ENCODE measurements around the gene RAB6B. TPM values are rescaled to one million over a fixed set of nuclear protein-coding genes. Genes with fewer than 3 reads are reported as not detected.

The RAB6B gene
- total RNA-seq, 2 experiments from 2014 or later, result not detected

DNA sequence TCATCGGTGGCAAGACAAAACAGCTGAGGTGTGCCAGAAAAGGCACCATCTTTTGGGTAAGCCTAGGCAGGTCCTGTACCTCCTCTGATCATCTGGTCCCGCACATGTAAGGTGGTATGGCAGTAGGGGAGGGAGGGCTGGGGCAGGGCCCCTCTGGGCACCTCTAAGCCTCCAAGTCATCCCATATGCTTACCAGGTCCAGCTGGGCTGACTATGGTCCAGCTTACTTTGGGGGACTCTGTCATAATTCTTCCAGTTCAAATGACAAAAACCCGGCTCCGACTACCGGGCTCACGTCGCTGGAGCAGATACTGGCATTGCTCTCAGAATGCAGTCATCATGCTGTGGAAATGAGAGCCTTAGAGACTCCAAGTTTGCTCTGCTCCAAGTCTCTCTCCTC, 1.9 kb upstream of the RAB6B start:
- H3K9me3 Mint-ChIP-seq, result no peaks in the 10 kb centered on the region
- DNase-seq, result no peak
- H3K36me3 Mint-ChIP-seq (ENCODE audit: low read depth), result no peaks in the 10 kb centered on the region
- peaks cover 3% of the 10 kb centered on the region for H3K4me1 Mint-ChIP-seq
- no peak overlapping the region for H3K4me3 Mint-ChIP-seq
- peaks cover 64% of the 10 kb centered on the region for H3K27me3 Mint-ChIP-seq
- ChIA-PET POLR2A (no interaction called here), CTCF (no interaction called here)
- no peak overlapping the region for H3K27ac Mint-ChIP-seq

DNA sequence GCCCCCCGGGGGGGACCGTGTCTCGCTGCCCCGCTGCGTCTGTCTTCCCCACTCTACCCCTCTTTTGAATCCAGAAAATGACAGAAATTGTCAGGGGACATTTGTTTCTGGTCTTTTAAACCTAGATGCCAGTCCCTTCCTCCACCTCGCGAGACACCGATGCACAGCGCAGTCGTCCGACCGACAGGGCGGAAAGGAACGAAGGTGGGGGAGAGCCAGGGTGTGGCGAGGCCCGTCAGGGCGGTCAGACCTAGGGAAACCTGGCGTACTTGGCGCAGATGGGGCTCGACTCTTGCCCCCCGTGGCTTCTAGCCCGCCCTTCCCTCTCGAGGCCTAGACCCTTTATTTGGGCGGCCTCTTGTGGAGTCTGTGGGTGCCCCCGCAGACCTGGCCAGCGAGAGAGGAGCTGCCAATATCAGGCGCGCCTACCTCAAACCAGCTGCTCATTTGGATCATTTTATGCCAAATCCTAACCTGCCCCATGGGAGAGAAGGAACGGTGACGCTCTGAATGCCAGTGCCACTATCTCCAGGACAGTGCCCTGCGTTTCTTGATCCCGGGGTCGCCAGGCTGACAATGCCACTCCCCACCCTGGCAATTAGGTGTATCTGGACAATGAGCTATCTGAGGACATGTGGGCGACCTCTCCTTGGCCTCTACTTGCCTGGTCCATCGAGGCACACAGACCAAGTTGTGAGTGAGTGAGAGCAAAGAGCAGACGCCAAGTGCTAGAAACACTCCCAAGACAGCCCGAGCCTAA, 500 bp upstream of the RAB6B start:
- Mint-ChIP-seq H3K9me3 (no peaks in the 10 kb centered on the region), H3K27ac (no peak overlapping the region), H3K4me1 (peaks cover 3% of the 10 kb centered on the region), H3K36me3 (ENCODE audit: low read depth) (no peaks in the 10 kb centered on the region), H3K27me3 (peaks cover 55% of the 10 kb centered on the region), H3K4me3 (peak overlapping the region; percentile 45)
- ChIA-PET POLR2A (no interaction called here), CTCF (interaction anchor here (1.4 kb wide), 1 partner anchor 14 kb away, joined by 4 read pairs; no protein-coding TSS in a partner anchor)
- no peak for DNase-seq

DNA sequence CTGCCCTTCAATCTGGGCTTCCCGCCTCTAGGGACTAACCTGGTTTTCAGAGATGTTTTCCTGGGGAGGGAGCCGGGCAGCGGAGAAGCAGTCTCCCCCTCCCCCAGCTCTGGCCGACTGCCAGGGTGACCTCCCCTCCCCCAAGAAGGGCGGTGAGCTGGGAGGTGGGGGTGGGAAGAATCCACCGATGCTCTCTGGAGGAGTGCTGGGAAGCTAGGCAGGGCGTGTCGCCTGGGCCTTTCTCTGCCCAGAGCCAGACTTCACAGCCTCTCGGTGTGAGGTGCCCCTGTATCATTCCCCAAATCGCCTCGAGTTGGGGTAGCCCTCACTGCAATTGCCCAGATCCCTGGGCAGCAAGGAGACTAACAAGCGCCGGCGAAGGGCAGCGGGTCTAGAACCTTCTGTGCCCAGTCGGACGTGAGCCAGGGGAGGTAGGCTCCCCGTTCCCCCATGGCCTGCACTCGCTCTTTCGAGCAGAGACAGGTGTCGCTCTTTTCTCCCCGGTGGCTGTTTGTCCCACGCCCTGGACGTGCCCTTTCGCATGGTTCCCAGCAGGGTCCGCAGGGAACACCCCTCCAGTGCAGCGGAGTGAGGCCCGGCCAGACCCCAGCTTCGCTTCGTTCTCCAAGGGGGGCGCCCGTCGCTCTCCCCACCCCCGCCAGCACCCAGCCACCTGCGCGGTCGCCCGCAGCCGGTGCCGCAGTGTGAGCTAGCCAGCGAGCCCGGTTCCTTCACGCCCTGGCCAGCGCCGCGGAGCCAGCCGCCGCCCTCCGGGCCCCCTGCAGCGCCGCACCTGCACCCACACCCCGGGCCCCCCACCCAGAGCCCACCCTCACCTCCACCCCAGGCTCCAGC, 1.1 kb downstream of the RAB6B start:
- Mint-ChIP-seq H3K4me3 (no peak overlapping the region), H3K9me3 (no peaks in the 10 kb centered on the region), H3K27ac (no peak overlapping the region), H3K27me3 (peaks cover 51% of the 10 kb centered on the region), H3K4me1 (peaks cover 3% of the 10 kb centered on the region), H3K36me3 (ENCODE audit: low read depth) (no peaks in the 10 kb centered on the region)
- CTCF ChIA-PET, result no interaction called here
- POLR2A ChIA-PET, result no interaction called here
- no peak for DNase-seq

DNA sequence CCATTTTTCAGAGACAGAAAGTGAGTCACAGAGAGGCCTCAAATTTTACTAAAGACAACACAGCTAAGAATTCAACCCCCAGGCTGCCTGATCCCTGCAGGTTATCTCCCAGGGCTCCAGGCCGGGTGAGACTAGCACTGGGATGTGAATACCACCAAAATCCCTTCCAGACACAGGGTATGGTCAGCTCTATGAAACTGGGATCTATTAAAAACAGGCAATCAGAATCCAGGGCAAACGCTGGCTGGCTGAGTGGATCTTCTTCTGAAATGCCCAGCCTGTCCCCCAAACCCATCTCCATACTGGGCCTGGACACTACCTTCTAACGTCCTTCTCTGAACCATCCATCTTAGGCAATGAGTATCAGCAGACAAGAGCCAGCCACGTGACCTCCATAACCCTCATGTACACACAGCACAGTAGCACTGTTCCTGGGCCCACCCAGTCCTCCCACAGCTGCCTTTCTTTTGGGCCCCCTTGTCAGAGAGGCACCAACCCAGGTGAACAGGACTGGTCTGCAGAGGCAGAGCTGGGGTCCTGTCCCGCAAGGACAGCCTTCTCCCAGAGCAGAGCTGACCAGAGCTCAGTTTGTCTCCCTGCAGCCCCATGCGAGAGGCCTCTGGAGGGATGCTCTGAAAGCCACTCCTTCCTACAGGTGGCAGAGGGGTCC, 1.9 kb downstream of the RAB6B start:
- Mint-ChIP-seq H3K27me3 (peaks cover 47% of the 10 kb centered on the region), H3K27ac (no peak overlapping the region), H3K36me3 (ENCODE audit: low read depth) (no peaks in the 10 kb centered on the region), H3K9me3 (no peaks in the 10 kb centered on the region), H3K4me1 (peaks cover 3% of the 10 kb centered on the region), H3K4me3 (no peak overlapping the region)
- ChIA-PET CTCF (no interaction called here), POLR2A (no interaction called here)
- DNase-seq, result no peak

DNA sequence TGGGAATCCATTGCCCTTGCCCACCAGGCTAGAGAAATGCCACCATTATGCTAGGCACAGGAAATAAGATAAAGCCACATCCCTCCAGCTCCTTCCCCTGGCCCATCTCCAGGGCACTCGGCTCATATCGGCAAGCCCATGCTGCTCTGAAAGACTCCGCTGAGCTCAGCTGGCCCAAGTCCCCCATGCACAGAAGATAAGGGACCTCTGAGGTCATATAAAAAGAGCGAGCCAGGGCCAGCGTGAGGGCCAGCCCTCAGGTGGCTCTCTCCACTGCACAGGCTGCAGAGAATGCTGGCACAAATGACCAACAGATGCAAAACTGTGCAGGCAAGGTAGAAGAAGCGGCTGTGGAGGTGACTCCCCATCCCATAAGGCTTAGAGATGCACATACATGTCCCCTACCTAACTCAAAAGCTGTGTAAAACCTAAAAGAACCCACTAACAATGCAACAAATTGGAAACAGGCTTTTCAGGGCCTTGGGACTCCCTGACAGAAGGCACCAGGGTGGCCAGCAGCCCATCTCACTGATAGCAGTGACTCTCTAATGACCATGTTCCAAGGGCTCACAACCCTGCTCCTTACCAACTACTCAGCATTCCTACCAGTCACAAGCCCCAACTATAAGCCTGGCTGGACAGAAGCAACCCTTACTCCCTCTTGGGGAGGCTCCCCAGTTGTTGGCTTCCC, 3.0 kb downstream of the RAB6B start:
- H3K36me3 Mint-ChIP-seq (ENCODE audit: low read depth), result no peaks in the 10 kb centered on the region
- no peak for DNase-seq
- H3K4me3 Mint-ChIP-seq, result no peak overlapping the region
- no peaks in the 10 kb centered on the region for H3K9me3 Mint-ChIP-seq
- ChIA-PET CTCF (interaction anchor here (1.1 kb wide), 1 partner anchor 10 kb away, joined by 3 read pairs; no protein-coding TSS in a partner anchor), POLR2A (no interaction called here)
- peaks cover 3% of the 10 kb centered on the region for H3K4me1 Mint-ChIP-seq
- no peak overlapping the region for H3K27ac Mint-ChIP-seq
- peaks cover 42% of the 10 kb centered on the region for H3K27me3 Mint-ChIP-seq

DNA sequence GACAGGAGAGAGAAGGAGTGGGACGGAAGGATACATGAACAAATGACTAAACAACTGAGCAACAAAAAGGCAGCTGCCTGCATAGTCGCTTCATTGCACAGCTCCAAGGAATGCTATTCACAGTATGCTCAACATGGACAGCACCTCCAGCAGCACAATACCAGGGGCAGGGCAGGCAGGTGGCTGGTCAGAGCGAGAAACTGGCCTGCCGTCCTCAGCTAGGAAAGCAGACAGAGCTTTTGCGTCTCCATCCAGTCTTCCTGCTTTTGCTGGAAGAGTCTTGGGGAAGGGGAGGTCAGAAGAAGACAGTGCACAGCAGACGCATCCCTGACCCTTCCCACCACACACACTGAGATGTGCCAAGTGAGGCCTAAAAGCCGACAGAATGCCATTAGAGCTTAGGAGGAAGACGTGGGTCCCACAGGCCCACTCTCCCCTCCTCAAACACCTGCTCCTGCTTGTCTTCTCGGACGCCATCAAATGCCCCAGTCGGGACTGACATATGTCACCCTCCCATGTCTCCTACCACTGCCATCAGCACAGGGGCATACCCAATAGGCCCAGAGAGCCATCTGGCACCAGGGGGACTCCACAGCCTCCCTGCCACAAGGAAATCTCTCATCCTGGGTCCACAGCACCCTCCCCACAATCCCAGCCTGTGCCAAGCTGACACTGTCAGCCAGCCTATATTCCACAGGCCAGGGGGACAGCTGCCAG, 3.9 kb downstream of the RAB6B start:
- Mint-ChIP-seq H3K4me3 (no peak overlapping the region), H3K4me1 (peaks cover 3% of the 10 kb centered on the region), H3K27me3 (peaks cover 34% of the 10 kb centered on the region), H3K9me3 (no peaks in the 10 kb centered on the region), H3K36me3 (ENCODE audit: low read depth) (no peaks in the 10 kb centered on the region), H3K27ac (no peak overlapping the region)
- DNase-seq, result no peak
- CTCF ChIA-PET, result interaction anchor here (1.1 kb wide), 1 partner anchor 9 kb away, joined by 3 read pairs; no protein-coding TSS in a partner anchor
- POLR2A ChIA-PET, result no interaction called here

DNA sequence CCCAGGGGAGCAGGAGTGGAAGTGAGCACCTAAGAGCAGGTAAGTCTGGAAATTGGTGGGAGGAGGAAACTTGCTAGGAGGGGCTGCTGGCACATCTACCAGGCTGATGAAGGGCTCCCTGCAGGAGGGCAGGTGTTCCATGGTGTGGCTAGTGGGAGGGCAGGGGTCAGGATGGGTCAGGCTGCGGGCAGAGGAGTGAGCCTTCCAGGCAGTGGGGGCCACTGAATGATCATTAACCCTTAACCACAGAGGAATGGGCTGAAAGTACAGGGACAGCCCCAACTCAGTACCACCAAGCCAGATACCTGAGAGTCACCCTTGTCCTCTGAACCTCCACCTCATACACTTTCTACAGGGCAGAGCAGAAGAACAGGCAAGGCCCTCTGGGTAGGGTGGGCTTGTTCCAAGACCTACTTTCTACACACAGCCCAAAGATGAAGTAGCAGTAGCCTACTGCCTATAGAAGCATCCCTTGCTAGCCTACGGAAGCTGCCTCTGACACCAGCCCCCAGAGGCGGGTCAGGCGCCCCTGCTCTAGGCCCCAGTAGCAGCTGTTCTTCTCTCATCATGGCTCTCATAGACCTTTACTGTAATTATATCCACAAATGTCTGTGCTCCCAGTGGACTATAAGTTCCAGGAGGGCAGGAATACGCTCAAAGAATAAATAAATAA, 4.6 kb downstream of the RAB6B start:
- H3K36me3 Mint-ChIP-seq (ENCODE audit: low read depth), result no peaks in the 10 kb centered on the region
- H3K27ac Mint-ChIP-seq, result no peak overlapping the region
- DNase-seq, result no peak
- ChIA-PET CTCF (no interaction called here), POLR2A (no interaction called here)
- no peaks in the 10 kb centered on the region for H3K9me3 Mint-ChIP-seq
- H3K4me3 Mint-ChIP-seq, result no peak overlapping the region
- peaks cover 27% of the 10 kb centered on the region for H3K27me3 Mint-ChIP-seq
- peaks cover 3% of the 10 kb centered on the region for H3K4me1 Mint-ChIP-seq

DNA sequence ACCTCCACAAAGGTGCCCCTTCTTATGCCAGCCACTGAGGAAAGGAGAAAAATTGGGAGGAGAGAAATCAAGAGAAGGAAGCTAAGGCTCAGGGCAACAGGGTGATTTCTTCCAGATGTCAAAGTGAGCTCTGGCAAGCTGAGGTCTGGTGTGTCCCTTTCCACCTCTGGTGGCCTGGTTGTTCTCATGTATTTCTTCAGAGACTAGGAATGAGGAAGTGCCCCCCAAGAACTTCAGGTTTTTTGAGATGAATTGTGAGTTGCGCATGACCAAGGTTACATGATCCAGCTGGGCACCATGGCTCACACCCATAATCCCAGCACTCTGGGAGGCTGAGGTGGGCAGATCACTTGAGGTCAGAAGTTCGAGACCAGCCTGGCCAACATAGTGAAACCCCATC, 5.6 kb downstream of the RAB6B start:
- H3K4me3 Mint-ChIP-seq, result no peak overlapping the region
- POLR2A ChIA-PET, result no interaction called here

DNA sequence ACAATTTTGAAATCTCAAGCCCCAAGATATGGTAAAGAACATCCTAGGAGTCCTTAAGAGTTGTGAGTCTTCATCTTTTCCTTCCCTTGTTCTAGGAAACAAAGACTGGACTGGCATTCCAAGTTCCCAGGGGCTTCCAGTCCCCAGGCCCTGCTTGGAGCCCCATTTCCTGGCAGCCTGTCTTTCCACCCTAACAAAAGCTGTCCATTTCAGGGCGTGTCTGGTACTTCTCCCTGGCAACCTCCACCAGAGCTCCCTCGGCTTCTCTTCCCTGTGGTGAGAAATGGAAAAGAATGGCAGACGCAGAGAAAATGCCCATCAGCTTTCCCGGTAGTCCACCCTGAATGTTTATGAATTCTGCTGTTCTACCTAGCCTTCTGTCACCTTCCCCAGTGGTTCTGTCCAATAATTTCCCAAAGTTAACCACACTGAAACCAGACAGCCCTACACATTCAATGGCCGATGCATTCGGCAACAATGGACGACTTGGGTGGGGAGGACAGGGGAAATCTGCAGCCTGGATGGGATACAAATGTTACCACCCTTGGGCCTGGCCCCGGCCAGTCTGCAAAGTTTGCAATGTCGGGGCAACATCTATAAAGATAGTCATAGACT, 6.8 kb downstream of the RAB6B start:
- POLR2A ChIA-PET, result no interaction called here
- Mint-ChIP-seq H3K36me3 (ENCODE audit: low read depth) (no peaks in the 10 kb centered on the region), H3K9me3 (no peaks in the 10 kb centered on the region), H3K27ac (no peak overlapping the region), H3K4me3 (no peak overlapping the region), H3K27me3 (peaks cover 16% of the 10 kb centered on the region), H3K4me1 (no peaks in the 10 kb centered on the region)
- DNase-seq, result no peak
- CTCF ChIA-PET, result interaction anchor here (0.6 kb wide), 1 partner anchor 9 kb away, joined by 3 read pairs; no protein-coding TSS in a partner anchor

More for the DNA sequence above, 5.6 kb downstream of the RAB6B start:
- CTCF ChIA-PET, result interaction anchor here (0.6 kb wide), 1 partner anchor 17 kb away, joined by 3 read pairs; no protein-coding TSS in a partner anchor
- Mint-ChIP-seq H3K27me3 (peaks cover 19% of the 10 kb centered on the region), H3K36me3 (ENCODE audit: low read depth) (no peaks in the 10 kb centered on the region), H3K9me3 (no peaks in the 10 kb centered on the region), H3K4me1 (no peaks in the 10 kb centered on the region), H3K27ac (no peak overlapping the region)
- no peak for DNase-seq

DNA sequence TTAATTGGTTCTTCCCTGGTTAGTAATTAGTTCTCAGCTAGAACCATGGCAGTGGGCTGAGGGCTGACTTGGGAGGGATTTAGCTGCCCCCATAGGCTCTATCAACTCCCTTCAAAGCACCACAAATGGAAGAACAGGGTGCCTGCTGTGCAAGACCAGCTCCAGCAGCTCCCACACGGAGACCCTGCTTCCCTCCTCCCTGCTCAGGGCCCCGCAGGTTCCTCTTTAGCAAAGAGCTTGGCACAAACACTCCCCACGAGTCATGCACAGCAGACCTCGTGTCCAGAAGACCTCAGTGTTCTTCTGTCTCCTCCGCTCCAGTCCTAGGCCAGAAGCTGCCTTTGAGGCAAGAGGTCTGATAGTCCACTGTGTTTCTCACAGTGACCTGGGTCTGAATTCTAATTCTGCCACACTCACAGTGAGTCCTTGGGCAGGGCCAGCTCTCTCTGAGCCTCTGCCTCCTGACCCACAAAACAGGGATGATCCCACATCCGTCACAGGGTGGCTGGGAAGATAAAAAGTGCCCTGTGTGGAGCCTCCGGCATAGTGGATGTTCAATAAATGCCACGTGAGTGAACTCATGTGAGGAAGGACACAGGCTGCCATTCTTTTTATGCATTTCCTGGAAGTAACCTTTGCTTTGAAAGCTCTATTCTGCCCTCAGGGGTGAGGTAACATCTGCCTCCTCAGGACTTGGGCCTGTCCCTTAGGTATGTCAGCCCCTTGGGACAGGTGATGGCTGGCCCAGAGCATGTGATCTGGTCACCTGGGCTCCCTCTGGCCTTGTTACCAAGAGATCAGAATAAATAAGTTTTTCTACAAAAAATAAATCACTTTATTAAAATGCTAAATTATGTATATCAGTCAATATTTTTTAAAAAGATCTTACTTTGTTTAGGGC, 7.6 kb downstream of the RAB6B start:
- peaks cover 13% of the 10 kb centered on the region for H3K27me3 Mint-ChIP-seq
- CTCF ChIA-PET, result interaction anchor here (0.6 kb wide), 2 partner anchors 8 to 405 kb away, joined by 3 to 6 read pairs; no protein-coding TSS in a partner anchor

More for the DNA sequence above, 7.6 kb downstream of the RAB6B start:
- no peaks in the 10 kb centered on the region for H3K4me1 Mint-ChIP-seq
- DNase-seq, result no peak
- no peak overlapping the region for H3K27ac Mint-ChIP-seq
- no peaks in the 10 kb centered on the region for H3K36me3 Mint-ChIP-seq (ENCODE audit: low read depth)
- no peak overlapping the region for H3K4me3 Mint-ChIP-seq
- no peaks in the 10 kb centered on the region for H3K9me3 Mint-ChIP-seq
- POLR2A ChIA-PET, result no interaction called here

Measured in activated CD4-positive, alpha-beta T cell treated with anti-CD3 and anti-CD28 coated beads, Interleukin-2, amount 10 ng/mL, durations not matched to agents 7 days and 5 days (primary cell).